Measurements from ENCODE around the gene STEEP1. TPM values are rescaled to one million over a fixed set of nuclear protein-coding genes. Genes with fewer than 3 reads are reported as not detected.
"Not testable (repeated sequence)": the region's sequence is repeated elsewhere in the genome, so short reads cannot be mapped to it uniquely, and the experiment has no call there.

The STEEP1 gene
- total RNA-seq, 1 experiment from 2014 or later: 25.8 TPM

GRCh38 chrX:119493851-119494495, 71.2 kb downstream of the STEEP1 start:
- CTCF ChIA-PET: interaction anchor here (0.7 to 1.7 kb wide), 8 partner anchors 11 to 375 kb away, joined by 3 to 11 read pairs (median 4); partner anchors contain the start of gene SOWAHD
- DNase-seq (ENCODE audit: low spot score); H3K27ac Mint-ChIP-seq; ATAC-seq; H3K36me3 Mint-ChIP-seq; POLR2A ChIA-PET; H3K27me3 Mint-ChIP-seq (ENCODE audit: low read depth); H3K9me3 Mint-ChIP-seq; H3K4me3 Mint-ChIP-seq; H3K4me1 Mint-ChIP-seq: not testable (repeated sequence)

- H3K27me3 Mint-ChIP-seq (ENCODE audit: low read depth): no peaks in the 10 kb centered on the region; the same call in 1 of the 2 replicates
- TF ChIP-seq NR1H2 (CRISPR knock-in tag; IDR thresholded peaks at IDR 0.05): no peak
- H3K4me1 Mint-ChIP-seq: no peaks in the 10 kb centered on the region; the same call in 1 of the 2 replicates
- CTCF ChIA-PET: no interaction called here
- no peak overlapping the region for H3K4me3 Mint-ChIP-seq
- DNase-seq (ENCODE audit: low spot score): no peak
- no peaks in the 10 kb centered on the region for H3K36me3 Mint-ChIP-seq
- H3K27ac Mint-ChIP-seq: no peak overlapping the region
- ATAC-seq: no peak
- POLR2A ChIA-PET: interaction anchor here (0.7 kb wide), 1 partner anchor 24 kb away, joined by 5 read pairs; the partner anchor contains the start of gene SLC25A5
- H3K9me3 Mint-ChIP-seq: no peaks in the 10 kb centered on the region
These were observed 72.7 kb downstream of the STEEP1 start for GRCh38 chrX:119492463-119492862.

GRCh38 chrX:119489212-119490074, 75.8 kb downstream of the STEEP1 start:
- CTCF ChIA-PET: interaction anchor here (0.7 to 3.7 kb wide), 5 partner anchors 9 to 58 kb away, joined by 3 to 36 read pairs (median 4); no protein-coding TSS in a partner anchor
- ATAC-seq: no peak
- Mint-ChIP-seq H3K27me3 (ENCODE audit: low read depth) (no peaks in the 10 kb centered on the region), H3K4me3 (no peak overlapping the region), H3K36me3 (no peaks in the 10 kb centered on the region), H3K27ac (no peak overlapping the region), H3K9me3 (no peaks in the 10 kb centered on the region), H3K4me1 (no peaks in the 10 kb centered on the region)
- DNase-seq (ENCODE audit: low spot score): no peak
- POLR2A ChIA-PET: no interaction called here
- TF ChIP-seq TP53 (CRISPR knock-in tag; IDR thresholded peaks at IDR 0.05): no peak
- TF ChIP-seq NFATC4 (CRISPR knock-in tag; IDR thresholded peaks at IDR 0.05): no peak
- no peak for TF ChIP-seq ZNF416 (CRISPR knock-in tag; IDR thresholded peaks at IDR 0.05)
- TF ChIP-seq USF2 (CRISPR knock-in tag; IDR thresholded peaks at IDR 0.05): no peak
- TF ChIP-seq CDX4 (CRISPR knock-in tag; IDR thresholded peaks at IDR 0.05; ENCODE audit: borderline replicate concordance): no peak
- no peak for TF ChIP-seq ZNF219 (CRISPR knock-in tag; IDR thresholded peaks at IDR 0.05; ENCODE audit: borderline replicate concordance)
- no peak for TF ChIP-seq ZNF232 (CRISPR knock-in tag; IDR thresholded peaks at IDR 0.05)
- TF ChIP-seq ZNF281 (CRISPR knock-in tag; IDR thresholded peaks at IDR 0.05): no peak
- no peak for TF ChIP-seq IRF2 (CRISPR knock-in tag; IDR thresholded peaks at IDR 0.05; ENCODE audit: borderline replicate concordance, low read depth)
- TF ChIP-seq STAT6 (CRISPR knock-in tag; conservative IDR thresholded peaks at IDR 0.05; ENCODE audit: low read depth): no peak
- no peak for TF ChIP-seq ESRRA (CRISPR knock-in tag; IDR thresholded peaks at IDR 0.05; ENCODE audit: borderline replicate concordance)
- no peak for TF ChIP-seq TEAD4 (CRISPR knock-in tag; IDR thresholded peaks at IDR 0.05)
- TF ChIP-seq KAT7 (CRISPR knock-in tag; IDR thresholded peaks at IDR 0.05; ENCODE audit: borderline replicate concordance): no peak
- TF ChIP-seq ZNF423 (CRISPR knock-in tag; IDR thresholded peaks at IDR 0.05): no peak
- no peak for TF ChIP-seq ZNF425 (CRISPR knock-in tag; conservative IDR thresholded peaks at IDR 0.05)
- no peak for TF ChIP-seq FOXP1 (CRISPR knock-in tag; IDR thresholded peaks at IDR 0.05; ENCODE audit: borderline replicate concordance)
- no peak for TF ChIP-seq GRHL2 (CRISPR knock-in tag; IDR thresholded peaks at IDR 0.05; ENCODE audit: insufficient replicate concordance, severe bottlenecking)
